GM18511 (cell line): ENCODE measurements around the gene SHC1.

ENCODE experiments used
- ATAC-seq: cut with Tn5 transposase; IDR thresholded peaks from one replicate; pipeline ENCODE4 v1.9.1; 2021; ENCODE audit warnings: mild to moderate bottlenecking, moderate library complexity; ENCODE audit not compliant: unreplicated experiment

The SHC1 gene

GRCh38 chr1:154974808-154975408, 4.4 kb upstream of the SHC1 start:
- peak; percentile 61 for ATAC-seq

- ATAC-seq: peak; percentile 82
These were observed 3.7 kb upstream of the SHC1 start, which contains the start of gene CKS1B for GRCh38 chr1:154974102-154974807. CKS1B (plus strand) TSS chr1:154974681; CDS start chr1:154974746, 65 bp downstream.

- no peak for ATAC-seq
These were observed 3.0 kb upstream of the SHC1 start for GRCh38 chr1:154973344-154974101.

DNA sequence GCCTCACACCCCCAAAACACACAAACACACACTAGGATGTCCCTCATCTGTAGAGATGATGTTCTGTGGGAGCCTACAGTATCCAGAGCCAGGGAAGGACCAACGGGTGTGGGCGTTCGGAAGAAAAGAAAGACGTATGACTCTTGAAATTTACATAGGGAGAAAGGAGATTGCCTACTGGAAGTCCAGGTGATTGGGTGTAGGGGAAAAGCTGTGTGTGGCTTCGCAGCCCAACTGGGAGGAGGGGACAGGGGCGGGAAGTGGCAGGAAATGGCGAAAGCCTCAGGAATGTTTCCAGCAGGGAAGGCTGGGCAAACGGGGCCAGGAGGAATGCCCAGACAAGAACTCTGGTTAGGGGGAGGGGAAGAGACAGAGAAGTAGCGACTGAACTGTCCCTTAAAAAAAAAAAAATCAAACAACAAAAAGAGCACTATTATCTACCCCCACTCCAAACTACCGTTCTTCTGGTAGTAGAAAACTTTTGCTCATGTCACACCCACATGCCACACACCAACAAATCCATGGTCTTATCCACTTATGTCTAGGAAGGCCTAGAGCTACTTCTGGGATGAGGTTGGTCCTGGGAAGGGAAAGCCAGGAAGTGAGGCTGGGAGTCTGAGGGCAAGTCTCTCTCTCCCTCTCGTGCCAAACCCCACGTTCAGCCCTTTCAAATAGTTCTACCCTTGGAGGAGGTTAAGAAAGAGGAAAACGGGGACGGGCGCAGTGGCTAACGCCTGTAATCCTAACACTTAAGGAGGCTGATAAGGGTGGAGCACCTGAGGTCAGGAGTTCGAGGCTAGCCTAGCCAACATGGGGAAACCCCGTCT, 2.2 kb upstream of the SHC1 start:
- no peak for ATAC-seq

DNA sequence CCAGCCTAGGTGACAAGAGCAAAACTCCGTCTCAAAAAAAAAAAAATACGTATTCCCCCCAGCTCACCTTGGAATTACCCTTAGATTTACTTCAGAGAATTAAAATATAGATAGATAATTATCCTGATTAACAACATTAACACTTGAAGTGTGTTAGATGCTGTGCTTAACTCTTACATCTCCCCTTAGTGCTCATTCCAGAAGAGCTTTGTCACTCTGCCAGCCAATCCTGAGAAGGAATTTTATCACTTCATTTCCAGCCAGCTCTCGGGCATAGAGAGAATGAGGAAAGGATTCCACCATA, 1.6 kb upstream of the SHC1 start:
- ATAC-seq: no peak

DNA sequence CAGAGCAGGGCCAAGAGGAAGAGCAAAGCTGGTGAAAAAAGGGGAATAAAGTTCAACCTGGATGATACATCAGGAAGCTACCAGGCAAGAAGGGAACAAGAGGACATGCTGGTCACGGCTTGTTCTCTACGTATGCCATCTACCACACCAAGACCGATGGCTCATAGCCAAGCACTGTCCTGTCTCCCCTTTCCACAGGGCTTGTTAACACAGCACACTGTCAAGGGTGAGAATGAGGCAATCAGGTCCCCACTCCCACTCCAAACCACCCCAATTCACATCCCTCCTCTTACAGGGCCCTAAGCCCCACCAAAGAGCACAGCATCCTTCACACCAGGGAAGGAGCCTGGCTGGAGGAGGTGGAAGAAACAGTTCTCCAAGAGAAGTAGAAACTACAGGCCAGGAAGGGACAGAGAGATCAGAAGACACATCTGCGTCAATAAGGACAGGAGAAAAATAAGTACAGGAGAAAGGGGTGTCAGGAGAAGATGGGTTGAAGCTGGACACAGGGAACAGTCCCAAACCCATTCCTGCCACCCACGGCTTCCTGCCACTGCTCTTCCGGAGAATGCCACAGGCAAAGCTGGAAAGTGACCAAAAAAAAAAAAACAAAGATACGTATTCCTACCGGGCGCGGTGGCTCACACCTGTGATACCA, 923 bp upstream of the SHC1 start:
- no peak for ATAC-seq

GRCh38 chr1:154969860-154970452, 591 bp downstream of the SHC1 start:
- no peak for ATAC-seq

- ATAC-seq: no peak
These were observed 1.3 kb downstream of the SHC1 start for GRCh38 chr1:154969246-154969645.

DNA sequence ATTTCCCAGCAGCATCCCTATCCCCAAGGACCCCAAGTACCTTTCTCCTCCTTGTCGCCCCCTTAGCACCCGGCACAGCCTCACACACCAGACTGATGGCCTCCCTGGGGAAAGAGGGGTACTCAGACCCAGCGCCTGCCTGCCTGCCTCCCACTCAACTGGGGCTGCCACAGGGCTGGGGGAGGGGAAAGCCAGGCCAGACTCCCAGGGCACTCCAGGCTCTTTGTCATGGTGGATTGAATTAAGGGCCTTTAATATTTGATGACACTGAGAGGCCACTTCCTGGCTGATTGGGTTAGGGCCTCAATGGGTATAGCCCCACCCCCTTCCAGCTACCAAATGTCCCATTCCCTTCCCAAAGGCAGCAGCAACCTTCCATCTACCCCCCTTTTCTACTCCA, 1.8 kb downstream of the SHC1 start:
- ATAC-seq: no peak

GRCh38 chr1:154967331-154967950, 3.1 kb downstream of the SHC1 start:
- no peak for ATAC-seq

- no peak for ATAC-seq
These were observed 4.4 kb downstream of the SHC1 start for GRCh38 chr1:154966111-154966510.

- ATAC-seq: no peak
These were observed 6.2 kb downstream of the SHC1 start for GRCh38 chr1:154964359-154964758.

DNA sequence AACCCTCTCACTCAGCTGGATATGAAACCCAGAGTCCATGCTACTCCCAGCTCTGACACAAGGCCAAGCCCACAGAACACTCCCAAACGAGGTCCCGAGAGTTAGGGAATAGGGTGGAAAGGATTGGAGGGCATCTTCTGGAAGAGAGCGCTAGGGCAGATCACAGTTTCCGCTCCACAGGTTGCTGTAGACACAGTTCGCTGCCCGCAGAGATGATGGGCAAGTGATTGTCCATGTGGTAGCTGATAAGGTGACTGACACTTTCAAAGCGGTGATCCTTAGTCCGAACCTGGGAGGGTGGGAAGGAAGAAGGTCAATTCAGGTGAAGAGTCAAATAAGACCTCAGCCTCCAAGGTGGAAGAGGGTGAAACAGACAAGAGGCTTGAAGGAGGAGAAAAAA, 6.9 kb downstream of the SHC1 start:
- ATAC-seq: no peak

DNA sequence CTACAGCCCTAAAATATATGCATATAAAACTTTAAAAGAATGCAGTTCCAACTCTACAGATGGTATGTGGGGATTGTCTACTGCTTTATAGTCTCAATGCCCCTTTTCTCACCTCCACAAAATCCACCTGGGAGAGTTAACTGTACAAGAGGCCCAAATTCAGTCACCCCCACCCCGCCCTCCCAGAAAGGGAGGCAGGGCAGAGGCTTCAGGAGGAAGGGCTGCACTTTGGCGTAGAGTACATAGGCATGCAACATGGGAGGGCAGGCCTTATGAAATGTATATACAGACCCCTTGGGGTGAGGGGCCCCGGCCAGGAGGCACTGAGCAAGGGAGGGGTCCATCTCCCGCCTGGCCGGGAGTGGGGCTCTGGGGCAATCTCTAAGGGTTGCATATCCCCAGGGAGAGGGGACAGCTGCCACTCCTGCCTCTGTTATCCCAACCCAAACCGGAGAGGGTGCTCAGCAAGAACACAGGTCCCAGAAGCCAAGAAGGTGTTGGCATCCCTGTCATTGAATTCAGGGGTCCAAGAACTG, 7.7 kb downstream of the SHC1 start:
- no peak for ATAC-seq

DNA sequence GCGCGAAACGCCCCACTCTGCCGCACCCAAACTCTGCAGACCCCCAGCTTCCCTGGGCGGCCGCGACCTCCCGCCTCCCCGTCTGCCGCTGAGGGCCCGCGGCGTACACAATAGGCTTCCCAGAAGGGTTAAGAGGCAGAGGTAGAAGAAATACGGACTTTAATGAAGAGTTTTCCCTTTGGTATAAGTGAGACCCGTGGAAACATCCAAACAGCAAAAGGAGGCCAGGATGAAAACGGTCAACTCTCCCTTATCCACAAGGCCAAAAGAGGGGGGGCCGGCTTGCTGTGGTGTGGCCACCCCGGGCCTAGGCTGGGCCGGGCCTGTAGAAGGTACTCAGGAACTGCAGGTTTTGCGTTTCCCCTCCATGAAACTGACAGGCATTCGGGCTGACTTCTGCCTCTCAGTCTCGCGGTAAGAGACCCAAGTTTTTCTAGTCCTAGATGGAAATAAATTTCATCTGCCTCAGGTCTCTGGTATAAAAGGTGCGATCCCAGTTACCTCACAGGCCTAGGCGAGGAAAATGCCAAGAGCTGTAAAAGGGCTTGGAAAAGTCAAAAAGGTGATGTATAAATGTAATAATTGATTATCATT, 8.3 kb downstream of the SHC1 start:
- ATAC-seq: no peak

DNA sequence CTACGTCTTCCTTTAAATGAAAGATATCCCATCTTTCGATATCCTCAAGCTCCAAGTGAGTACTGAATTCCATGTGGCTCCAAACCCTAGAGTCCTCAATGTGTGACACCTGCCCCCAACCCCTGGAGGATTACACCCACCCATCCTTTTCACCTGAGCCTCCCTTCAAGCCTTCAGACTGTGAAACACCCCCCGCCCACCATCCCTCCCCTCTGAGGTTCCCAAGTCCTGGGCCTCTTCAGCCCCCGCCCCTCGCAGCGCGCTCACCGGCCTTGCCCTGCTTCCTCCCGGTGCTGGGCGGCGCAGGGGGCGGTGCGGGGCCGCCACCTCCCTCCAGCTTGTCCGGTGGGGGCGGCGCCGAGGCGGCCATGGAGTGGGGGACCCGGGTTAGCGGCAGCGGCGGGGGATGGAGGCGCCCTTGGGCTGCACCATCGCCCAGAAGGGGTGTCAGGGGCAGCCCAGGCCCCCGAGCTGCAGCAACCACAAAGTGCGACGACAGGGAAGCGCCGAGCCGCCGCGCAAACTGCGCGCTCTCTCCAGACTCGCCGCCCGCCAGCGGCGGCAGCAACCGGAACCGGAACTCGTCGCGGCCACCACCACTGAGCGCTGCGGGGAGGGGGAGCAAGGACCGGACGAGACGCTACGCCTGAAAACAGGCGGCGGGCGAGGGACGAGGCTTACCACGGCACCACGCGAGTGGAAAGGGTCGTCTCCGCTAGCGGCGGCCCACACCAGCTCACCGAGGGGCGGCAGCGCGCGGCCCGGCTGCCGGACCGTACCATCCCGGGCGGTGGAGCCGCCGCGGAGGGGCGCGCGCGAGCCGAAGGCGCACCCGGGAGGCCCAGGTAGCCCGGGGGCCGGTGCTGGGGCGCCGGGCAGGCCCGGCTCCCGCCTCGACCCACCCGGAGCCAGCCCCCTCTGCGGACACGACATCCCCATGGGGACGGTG, 9.1 kb downstream of the SHC1 start, which contains the start of gene PYGO2:
Gene PYGO2 (minus strand): TSS at position 576 of the 949 bp plus-strand sequence. CDS start 206 bp downstream, at position 370.
- peak; percentile 83 for ATAC-seq

GRCh38 chr1:154960446-154961136, 10.0 kb downstream of the SHC1 start:
- ATAC-seq: no peak

- ATAC-seq: no peak
These were observed 11.1 kb downstream of the SHC1 start for GRCh38 chr1:154959426-154959780.
